ENCODE measurements around the gene SLC30A7. TPM values are rescaled to one million over a fixed set of nuclear protein-coding genes. Genes with fewer than 3 reads are reported as not detected.

SLC30A7 gene
- total RNA-seq, 1 donor from 2014 or later: 38.0 TPM

DNA sequence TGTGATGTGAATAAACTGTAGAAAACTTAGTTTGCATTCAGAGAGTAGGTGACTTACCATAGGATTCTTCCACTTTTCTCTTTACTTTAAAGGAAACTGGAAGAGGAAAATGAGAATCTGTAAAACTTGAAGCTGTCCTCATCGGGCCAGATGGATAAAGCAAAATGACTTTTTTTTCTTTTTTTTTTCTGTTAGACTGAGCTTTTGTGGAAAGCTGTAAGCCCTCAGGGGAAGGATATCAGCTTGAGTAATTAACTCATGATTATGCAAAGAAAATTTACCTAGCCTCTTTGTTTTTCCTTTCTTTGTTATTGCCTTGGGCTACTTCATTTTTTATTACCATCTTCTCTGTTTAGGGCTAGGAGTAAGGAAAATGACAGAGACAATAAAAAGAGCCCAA, 76.3 kb downstream of the SLC30A7 start:
- peak; percentile 66 for DNase-seq (ENCODE audit: low read depth)

DNA sequence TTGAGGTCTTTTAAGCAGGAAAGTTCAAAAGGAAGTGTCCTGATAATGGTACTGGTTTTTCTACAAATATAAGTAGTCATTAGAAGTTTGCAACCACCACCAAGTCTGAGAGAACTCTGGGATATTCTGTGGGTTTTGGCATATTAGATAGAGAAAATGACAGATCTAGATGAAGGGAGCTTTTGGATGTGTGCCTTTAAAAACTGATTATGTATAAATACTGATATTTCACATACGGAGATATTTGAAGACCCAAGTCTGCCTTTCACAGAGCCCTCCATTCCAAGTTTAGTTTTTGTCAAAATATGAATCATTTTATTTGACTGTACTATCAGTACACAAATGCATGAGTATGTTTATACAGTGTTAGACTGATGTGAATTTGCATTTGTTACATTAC, 81.0 kb downstream of the SLC30A7 start:
- no peak for DNase-seq (ENCODE audit: low read depth)

DNA sequence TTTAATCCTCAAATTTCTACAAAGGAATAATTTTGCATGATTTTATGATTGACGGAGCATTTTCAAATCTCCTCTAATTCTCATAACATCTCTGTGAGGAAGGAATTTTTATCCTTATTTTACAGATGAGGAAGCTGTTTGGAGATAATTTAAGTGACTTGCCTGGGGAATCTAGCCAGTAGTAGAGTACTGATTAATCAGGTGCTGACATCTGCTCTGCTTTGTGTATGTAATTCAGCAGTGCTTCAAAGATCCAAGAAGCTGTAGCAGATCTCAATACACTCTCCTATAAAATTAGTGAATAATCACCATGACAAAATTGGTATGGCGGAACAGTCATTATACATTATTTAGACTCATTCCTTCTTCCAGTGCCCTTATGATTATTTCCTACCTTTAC, 83.7 kb downstream of the SLC30A7 start:
- DNase-seq (ENCODE audit: low read depth): no peak

DNA sequence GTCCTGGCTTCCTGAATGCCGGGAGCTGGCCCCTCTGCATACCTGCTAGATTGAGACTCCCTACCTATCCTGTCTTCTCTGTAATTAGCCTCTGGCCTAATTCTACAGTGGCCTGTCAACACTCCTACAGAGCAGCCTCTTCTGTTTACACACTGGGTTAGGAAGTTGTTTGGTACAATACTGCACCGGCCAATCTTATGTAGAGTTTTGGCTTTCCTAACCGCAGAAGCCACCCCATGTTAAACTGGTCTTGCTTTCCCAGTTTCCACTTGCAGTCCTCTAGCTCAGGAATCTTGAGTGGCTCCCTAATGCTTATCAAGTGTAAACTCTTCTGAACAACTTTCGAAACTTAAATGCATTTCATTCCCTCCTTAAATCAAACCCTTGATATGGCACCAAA, 86.9 kb downstream of the SLC30A7 start:
- no peak for DNase-seq (ENCODE audit: low read depth)

DNA sequence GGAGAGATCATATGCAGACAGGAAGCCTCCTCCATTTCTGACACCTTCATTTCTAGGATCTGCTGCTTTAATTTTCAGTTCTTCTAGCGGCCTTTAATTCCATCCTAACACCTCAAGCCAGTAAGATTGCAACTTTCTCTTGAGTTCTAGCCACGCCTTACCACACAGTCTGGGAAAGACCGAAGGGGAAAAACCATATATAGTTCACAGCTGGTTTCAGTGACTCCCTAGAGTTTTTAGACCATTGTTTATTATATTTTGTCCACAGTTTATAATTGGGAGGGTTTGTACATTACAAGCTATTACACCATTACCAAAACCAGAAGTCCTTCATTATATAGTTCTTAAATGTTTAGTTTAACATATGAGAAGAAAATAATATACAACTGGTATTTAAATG, 92.2 kb downstream of the SLC30A7 start:
- no peak for DNase-seq (ENCODE audit: low read depth)

DNA sequence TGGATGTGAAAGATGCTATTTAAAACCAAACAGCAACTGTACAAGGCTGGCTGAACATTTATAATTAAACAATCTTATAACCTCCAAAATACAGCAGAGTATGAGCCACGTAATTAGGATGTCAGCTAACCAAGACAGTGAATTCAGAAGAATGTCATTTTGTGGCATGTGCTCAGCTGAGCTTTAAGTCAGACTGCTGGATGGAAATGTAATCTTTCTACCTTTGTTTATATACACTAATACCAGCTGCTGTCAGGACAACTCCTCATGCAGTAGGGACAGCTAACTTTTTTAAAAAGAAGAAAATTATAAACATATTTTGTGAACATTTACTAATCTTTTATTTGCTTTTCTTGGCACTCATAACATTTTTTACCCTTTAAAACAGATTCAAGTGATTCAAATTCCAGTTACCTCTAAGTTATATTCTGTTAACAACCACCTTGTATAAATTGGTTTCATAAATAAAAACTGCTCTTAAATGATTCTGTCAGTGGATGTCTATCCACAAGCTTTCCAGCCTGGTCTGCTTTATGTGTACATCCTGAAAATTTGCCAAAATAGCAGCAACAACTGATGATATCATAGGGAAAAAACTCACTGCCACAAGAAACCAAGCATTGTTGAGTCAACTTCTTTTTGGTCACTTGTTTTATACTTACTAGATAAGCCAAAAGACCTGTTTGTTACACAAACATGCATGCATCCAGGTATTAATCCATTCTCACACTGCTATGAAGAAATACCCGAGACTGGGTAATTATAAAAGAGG, 93.6 kb downstream of the SLC30A7 start:
- DNase-seq (ENCODE audit: low read depth): peak; percentile 80

DNA sequence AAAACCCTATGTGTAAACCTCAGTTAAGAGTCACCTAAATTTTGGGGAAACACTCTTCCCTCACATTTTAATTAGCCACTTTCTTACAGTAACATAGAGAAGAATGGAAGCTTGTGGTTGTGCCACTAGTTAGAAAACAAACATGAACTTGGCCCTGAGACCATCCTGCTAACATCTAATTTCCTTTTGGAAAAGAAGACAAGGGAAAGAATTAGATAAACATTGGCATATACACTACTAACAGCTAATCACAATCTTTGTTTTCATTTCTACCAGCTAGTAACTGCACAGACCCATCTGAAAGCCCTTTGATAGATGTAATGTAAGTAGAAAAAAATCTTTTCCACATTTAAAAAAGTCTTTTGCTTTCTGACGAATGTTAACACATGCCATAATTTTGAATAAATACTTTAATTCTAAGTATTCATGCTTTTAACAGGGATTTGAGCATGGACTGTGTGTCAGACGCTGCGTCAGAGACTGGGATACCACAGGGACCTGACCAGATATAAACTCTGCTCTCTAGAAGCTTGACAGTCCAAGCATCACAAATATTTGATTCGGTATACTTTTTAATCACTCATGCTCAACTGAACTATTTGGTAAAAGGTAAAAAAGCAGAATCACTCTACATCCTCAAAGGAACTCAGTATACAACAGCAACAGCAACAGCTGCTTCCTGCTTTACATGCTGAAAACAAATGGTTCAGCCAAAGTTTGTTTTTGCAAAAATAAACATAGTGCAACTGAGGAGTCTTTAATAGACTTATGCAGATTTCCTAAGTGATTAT, 99.5 kb downstream of the SLC30A7 start:
- DNase-seq (ENCODE audit: low read depth): no peak

DNA sequence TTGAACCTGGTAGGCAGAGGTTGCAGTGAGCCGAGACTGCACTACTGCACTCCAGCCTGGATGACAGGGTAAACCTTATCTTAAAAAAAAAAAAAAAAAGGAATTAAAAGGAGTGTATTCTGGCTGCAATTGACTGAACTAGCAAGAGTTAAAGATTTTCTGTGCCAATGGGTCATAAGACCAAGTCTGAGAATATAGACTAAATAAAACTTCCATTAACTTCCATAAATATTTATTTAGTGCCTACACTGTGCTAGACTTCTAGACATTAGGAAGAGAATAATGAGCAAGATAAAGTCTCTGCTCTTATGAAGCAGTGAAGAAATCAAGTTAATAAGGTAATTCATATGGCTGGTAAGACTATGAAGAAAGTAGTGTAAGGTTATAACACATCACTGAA, 102.5 kb downstream of the SLC30A7 start:
- DNase-seq (ENCODE audit: low read depth): no peak

DNA sequence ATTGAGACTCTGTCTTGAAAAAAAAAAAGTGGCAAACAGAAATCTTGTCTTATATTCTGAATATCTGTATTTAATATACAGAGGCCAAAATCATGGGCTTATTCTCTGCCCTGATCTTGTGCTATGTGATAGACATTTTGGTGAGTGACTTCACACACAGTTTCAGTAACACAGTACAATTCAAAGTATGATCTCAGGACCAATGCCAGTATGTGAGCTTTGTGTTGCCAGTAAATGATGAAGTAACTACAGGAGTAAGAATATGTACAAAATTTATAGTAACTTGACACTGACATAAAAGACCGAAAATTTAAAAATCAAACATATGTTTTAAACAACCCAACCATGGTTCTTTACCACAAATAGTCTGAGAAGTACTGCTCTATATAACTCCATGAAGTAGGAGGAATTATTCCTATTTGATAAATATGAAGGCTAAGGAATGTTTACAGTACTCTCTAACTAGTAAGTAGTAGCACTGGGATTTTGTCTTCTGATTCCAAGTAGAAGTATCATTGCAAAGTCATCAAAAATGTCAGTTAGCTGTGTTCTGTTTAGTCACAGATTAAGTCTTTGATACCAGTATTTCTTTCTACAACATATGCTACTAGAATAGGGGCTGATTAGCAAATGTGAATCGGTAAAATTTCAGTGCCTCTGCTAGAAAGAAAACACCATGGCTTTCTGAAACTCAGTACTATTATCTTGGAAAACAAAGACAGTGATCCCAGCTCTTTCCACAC, 104.4 kb downstream of the SLC30A7 start:
- no peak for DNase-seq (ENCODE audit: low read depth)

DNA sequence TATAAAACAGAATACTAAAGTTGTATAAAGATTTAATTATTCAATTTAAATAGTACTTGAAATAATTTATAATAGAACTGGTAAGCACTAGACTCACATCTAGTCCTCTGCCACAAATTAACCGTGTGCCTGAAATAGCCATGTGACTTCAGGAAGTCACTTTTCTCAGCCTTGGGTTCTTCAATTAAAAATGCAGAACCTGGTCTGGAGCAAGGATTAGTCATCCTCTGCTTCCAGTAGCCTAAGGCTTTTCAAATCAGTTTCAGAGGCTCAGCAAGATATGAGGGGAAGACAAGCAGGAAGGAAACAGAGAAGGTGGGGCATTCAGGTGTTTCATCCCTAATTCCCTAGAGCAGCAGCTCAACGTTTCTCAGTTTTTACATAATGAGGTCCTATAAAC, 106.7 kb downstream of the SLC30A7 start:
- DNase-seq (ENCODE audit: low read depth): peak; percentile 91

DNA sequence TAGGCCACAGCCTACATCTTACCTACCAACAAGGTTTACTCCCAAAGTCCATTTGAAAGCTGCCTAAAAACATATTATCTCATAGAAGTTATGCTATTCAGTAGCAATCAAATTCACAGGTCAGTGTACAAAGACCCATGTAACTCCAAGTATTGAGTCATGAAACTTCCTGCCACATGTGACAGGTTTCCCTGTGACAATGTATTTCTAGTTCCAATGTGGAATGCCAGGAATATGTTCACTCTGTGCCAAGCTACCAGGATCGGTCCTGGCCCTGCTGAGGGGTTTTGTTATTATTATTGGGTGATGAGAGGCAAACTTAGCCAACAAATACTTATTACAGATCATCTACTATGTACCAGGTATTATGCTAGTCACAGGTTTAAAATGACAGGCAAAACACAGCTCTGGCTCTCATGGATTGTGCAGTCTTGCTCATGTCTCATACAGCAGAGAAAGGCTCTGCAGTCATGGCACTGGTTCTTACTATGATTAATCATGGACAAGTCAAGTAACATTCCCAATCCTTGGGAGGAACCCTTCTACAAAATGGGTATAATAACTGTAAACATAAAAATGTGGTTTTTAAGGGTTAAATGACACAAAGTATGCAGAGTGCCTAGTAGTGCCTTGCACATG, 107.2 kb downstream of the SLC30A7 start:
- DNase-seq (ENCODE audit: low read depth): peak; percentile 30

DNA sequence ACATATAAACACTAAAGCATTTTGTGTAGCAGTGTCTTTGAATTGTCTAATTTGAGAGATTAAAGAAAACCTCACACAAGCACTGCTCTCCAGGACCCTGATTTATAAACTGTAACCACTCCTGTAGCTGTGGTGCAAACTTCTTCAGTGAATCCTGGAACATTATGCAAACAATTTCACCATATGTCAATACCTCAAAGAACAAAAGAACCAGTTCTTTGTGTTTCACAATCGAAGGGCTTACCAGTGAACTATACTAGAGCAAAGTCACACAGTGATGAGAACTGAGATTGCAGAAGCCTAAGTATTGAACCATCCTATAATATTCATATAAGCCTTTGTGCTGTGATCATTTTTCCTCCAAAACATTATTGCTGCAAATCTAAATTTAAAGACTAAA, 108.2 kb downstream of the SLC30A7 start:
- peak; percentile 85 for DNase-seq (ENCODE audit: low read depth)

DNA sequence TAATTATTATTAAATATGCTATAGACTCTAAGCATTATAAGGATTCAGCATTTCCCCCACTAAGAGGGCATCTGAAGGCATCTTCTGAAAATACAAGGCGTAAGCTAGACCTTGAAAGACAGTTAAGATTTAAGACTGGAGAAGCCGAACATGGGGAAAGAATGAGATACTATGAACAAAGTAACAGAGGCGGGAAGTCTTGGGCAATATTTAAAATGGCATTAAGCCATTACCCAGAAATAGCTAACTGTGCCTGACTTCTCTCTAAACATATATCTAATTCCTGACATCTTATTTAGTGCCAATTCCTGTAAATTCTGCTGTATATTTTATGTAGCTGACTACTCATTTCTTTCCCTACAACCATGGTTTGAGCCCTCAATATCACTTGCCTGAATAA, 108.8 kb downstream of the SLC30A7 start:
- peak; percentile 30 for DNase-seq (ENCODE audit: low read depth)

DNA sequence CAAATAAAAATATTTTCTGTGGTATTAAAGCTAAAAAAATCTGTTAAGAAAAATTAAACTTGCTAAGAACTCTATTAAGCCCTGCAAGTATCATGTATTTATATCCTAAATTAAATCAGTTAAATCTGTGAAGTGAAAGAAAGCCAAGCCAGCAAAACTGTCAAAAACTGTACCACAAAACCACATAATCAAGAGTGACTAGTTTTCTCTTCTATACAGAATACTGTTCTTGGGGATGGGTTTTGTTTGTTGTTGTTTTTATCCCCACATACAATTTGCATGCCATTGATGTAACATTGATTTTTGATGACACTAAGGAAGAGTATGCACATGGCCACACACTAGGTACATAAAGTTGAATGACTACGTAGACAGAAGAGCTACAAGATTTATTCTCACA, 109.3 kb downstream of the SLC30A7 start:
- no peak for DNase-seq (ENCODE audit: low read depth)

DNA sequence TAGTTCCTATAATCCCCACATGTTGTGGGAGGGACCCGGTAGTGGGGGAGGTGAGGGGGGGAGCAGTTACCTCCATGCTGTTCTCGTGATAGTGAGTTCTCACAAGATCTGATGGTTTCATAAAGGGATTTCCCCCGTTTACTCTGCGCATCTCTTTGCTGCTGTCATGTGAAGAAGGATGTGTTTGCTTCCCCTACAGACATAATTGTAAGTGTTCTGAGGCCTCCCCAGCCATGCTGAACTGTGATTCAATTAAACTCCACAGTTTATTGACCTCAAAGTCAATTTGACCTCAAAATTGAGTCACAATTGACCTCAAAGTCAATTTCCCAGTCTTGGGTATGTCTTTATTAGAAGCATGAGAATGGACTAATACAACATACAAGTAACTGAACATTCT, 110.0 kb downstream of the SLC30A7 start:
- peak; percentile 67 for DNase-seq (ENCODE audit: low read depth)

DNA sequence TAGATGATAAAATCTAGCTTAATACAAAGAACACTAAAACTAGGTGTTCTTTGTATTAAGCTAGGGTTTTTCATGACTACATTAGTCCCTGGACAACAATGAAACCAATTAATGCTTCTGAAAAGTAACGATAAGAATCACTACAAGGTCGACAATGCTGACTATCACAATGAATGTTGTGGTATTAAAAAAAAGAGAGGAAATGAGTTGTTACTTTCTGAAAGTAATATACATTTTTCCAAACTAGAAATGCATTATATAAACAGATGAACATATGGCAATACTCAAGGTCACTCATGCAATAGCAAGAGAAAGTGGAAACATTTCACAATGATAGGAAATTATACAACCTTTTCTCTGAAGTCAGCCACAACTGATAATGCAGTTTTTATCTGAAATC, 110.7 kb downstream of the SLC30A7 start:
- no peak for DNase-seq (ENCODE audit: low read depth)

DNA sequence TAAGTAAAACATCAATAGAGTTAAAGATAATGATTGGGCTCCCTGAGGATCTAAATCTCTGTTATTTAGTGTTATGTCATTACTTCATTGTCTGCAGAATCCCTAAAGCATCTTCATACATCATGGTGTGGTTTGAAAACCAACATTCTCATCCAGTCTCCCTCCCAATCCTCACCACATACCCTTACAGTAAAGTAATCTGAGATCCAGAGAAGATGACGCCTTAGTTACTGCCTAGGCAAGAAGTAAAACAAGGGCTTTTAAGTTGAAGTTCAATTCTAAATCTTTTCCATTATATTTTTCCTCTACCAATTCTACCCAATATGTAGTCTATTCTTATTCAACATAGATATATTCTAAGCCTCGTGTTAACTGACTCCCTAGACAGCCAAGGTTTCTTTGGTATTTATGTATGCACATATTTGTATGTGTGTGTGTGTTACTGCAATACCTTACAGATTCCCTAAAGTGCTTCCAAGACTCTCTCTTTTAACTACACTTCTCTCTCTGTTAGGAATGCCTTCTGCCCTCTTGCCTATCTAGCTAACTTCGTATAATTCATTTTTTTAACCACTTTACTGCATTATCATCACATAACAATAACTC, 112.4 kb downstream of the SLC30A7 start:
- no peak for DNase-seq (ENCODE audit: low read depth)

DNA sequence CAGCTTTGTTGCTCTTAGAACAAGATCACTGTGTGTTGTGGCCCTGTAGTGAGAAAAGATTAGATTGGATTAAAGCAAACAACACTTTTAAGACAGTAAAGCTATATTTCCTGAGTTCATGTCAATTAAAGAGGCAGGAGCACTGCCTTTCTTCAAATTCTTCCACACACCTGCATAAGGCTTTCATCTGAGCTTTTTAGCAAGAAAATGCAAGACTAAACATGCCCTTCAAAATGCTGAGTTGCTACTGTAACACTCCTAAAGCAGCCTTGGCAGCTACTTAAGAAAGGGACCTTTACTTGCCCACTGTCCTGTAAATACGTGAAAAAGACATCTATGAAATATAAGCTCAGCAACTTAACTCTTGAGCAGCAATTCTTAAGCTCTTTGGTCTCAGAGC, 117.9 kb downstream of the SLC30A7 start:
- no peak for DNase-seq (ENCODE audit: low read depth)

DNA sequence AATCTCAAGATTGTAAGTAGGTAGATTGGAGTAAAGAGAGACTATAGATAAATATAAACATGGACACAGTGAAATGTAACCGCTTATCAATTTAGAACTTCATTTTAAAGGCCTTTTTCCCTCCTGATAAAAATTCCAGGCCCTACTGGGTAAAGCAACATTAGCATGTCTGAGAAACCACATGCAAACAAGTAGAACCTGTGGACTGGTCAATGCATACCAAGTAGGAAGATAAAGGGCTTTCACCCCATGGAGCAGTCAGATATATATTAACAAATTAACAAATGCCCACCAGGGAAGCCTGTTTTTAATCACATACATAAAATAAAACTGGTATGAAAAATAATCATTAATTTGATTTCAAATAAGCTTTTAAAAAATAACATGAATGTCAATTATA, 121.6 kb downstream of the SLC30A7 start:
- DNase-seq (ENCODE audit: low read depth): no peak

DNA sequence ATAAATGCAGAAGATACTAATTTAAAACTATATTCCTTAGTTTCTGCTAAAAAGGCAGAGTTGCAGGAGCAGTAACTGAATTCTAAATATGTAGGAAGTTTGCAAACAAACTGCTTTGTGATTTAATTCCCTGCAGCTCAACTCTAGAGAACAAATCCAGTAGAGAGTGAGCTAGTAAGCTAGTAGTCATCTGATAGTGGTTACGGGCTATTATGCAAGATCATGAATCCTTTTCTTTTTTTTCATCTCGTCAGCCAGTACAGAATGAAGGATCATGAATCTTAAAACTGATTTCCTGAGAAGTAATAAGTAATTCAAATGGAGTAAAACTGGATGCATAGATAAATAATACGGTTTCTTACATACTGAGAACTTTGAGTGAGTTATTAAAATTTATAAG, 126.4 kb downstream of the SLC30A7 start:
- DNase-seq (ENCODE audit: low read depth): peak; percentile 61

DNA sequence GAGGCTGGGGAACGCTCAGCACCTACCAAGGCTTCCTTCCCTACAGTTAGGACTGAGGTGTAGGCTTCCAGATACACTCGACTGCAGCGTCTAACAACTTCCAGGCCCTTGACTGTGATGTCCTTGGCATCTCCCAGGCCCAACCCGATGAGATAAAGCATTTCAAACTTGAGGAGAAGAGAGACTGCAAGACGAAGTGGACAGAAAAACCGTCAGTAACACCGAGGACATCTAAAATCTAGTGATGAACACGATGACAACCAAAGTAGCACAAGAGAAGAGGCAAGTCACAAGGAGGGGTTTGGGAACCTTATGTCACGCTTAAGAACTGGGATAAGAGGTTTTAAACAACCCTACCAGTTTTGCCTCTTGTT, 129.4 kb downstream of the SLC30A7 start:
- DNase-seq (ENCODE audit: low read depth): peak; percentile 27

All from renal cortical epithelial cell (primary cell).